ENCODE data around the gene RARS1.

RARS1 gene

GRCh38 chr5:168486136-168486879, at the start of gene RARS1:
TSS of gene RARS1 (plus strand) at chr5:168486471. CDS start at chr5:168486499, 28 bp downstream.
- in situ Hi-C loops (cut with HindIII; ENCODE audit: low pct_ligation_motif_present, low pct_unique_long_range_greater_than_20kb, low sequenced_read_pairs): no loop called here
- DNase-seq: peak; percentile 92

GRCh38 chr5:168438349-168438748, 47.9 kb upstream of the RARS1 start:
- no peak for DNase-seq
- in situ Hi-C loops (cut with HindIII; ENCODE audit: low pct_ligation_motif_present, low pct_unique_long_range_greater_than_20kb, low sequenced_read_pairs): no loop called here

DNA sequence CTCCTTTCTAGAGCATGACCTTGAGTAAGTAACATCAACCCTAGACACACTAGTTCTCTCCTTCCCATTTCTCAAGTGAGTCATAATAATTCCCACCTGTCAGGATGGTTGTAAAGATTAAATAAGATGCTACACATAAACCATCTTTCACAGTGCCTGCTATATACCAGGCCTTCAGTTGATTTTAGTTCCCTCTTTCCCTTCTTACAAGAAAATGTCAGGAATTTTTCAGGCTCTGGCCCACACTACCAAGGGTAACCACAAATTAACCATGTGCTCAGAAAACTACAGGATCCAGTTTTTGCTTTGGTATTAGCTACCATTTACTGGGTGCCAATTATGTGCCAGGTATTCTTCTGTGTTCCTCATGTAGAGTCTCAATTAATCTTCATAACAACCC, 42.7 kb upstream of the RARS1 start:
- DNase-seq: no peak
- in situ Hi-C loops (cut with HindIII; ENCODE audit: low pct_ligation_motif_present, low pct_unique_long_range_greater_than_20kb, low sequenced_read_pairs): no loop called here

GRCh38 chr5:168443950-168444700, 42.1 kb upstream of the RARS1 start:
- DNase-seq: no peak
- in situ Hi-C loops (cut with HindIII; ENCODE audit: low pct_ligation_motif_present, low pct_unique_long_range_greater_than_20kb, low sequenced_read_pairs): no loop called here

DNA sequence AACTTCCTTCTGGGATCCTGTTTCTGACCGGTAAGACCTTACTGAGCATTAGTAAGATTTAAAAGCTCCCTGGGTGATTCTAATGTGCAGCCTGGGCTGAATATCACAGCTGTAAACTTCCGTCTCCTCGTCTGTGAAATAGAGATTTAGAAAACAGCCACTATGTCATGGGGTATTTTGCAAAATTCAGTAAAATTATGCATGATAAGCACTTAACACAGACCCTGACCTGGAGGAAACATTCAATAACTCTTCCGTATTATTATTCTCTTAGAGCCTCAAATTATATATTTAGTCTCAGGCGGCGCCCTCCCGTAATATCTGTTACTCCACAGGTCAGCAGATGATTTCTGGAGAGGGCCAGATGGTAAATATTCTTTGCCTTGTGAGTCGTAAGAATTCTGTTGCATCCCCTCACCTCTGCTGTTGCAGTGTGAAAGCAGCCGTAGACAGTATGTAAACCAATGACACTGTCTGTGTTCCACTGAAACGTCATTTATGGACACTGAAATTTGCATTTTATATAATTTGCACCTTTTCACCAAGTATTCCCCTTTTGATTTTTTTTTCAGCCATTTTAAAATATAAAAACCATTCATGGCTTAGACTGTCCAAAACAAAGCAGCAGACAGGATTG, 39.2 kb upstream of the RARS1 start:
- in situ Hi-C loops (cut with HindIII; ENCODE audit: low pct_ligation_motif_present, low pct_unique_long_range_greater_than_20kb, low sequenced_read_pairs): no loop called here
- no peak for DNase-seq

DNA sequence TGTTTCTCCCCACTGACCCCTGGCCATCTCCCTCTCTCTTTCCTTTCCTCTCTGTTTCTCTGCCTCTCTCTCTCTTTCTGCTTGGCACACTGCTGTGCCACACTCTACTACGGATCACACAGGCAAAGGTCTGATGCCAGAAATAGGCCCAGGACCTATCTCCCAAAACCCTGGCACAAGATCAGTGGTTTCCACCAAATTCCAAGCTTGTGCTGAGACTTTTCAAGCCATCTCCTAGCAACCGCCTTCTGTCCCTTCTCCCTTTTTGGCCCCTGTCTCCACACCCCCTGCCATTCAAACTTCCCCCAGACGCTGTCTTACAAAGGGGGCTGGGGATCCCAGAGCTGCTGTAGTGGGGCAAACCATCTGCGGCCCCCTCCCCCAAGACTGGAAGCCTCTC, 38.5 kb upstream of the RARS1 start:
- no peak for DNase-seq
- in situ Hi-C loops (cut with HindIII; ENCODE audit: low pct_ligation_motif_present, low pct_unique_long_range_greater_than_20kb, low sequenced_read_pairs): no loop called here

GRCh38 chr5:168449166-168449565, 37.1 kb upstream of the RARS1 start:
- in situ Hi-C loops (cut with HindIII; ENCODE audit: low pct_ligation_motif_present, low pct_unique_long_range_greater_than_20kb, low sequenced_read_pairs): no loop called here
- no peak for DNase-seq

DNA sequence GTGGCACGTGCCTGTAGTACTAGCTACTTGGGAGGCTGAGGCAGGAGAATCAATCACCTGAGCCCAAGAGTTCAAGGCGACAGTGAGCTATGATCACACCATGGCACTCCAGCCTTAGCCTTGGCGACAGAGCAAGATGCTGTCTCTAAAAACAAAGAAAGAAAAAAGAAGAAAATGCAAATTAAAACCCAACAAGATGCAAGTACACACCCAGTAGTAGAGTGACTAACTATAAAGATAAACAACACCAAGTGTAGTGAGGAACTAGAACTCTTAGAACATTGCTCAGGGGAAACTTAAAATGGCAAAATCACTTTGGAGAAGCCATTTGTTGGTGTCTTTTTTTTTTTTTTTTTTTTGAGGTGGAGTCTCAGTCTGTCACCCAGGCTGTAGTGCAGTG, 34.7 kb upstream of the RARS1 start:
- DNase-seq: no peak
- in situ Hi-C loops (cut with HindIII; ENCODE audit: low pct_ligation_motif_present, low pct_unique_long_range_greater_than_20kb, low sequenced_read_pairs): no loop called here

DNA sequence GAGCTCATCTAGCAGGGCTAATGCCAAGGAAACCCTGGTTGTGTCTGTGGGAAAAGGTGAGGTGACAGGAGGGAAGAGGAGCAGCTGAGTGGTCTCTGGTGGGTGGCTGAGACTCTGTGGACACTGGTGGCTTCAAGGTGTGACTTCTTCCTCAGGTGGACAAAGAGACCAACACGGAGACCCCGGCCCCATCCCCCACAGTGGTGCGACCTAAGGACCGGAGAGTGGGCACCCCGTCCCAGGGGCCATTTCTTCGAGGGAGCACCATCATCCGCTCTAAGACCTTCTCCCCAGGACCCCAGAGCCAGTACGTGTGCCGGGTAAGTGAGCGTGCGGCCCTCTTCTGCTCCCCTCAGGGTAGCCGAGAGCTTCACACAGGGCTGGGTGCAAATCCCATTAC, 31.1 kb upstream of the RARS1 start:
- in situ Hi-C loops (cut with HindIII; ENCODE audit: low pct_ligation_motif_present, low pct_unique_long_range_greater_than_20kb, low sequenced_read_pairs): no loop called here
- DNase-seq: no peak

DNA sequence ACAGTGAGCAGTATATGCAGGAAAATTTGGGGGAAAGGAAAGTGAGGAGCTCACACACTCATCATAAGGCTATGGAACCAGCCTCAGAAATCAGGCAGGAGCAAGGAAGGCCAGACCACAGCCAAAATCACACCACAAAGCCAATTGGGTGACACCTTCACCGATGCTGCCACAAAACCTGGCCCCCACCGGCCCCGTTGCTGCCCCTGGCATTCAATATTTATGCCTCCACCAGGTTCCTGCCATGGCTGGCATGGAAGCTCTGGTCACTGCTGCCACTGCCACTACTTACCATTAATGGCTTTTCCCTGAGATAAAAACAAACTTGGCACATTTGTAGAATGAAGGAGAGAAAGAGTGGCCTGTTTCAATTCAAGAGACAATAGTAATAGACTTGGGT, 28.7 kb upstream of the RARS1 start:
- no peak for DNase-seq
- in situ Hi-C loops (cut with HindIII; ENCODE audit: low pct_ligation_motif_present, low pct_unique_long_range_greater_than_20kb, low sequenced_read_pairs): no loop called here

DNA sequence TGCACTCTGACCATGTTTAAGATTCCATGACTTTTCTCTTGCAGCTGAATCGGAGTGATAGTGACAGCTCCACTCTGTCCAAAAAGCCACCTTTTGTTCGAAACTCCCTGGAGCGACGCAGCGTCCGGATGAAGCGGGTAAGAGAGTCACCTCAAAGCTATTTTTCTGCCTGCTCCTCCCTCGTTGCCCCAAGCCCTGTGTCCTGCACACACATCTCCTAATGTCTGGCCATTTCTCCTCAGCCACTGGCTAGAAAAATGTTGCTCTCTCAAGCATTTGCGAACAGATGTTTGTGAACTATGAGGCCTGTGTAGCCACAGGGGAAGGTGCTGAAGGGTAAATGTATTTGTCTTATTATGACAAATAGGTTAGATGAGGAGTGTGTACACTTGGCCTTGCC, 25.7 kb upstream of the RARS1 start:
- in situ Hi-C loops (cut with HindIII; ENCODE audit: low pct_ligation_motif_present, low pct_unique_long_range_greater_than_20kb, low sequenced_read_pairs): no loop called here
- no peak for DNase-seq

DNA sequence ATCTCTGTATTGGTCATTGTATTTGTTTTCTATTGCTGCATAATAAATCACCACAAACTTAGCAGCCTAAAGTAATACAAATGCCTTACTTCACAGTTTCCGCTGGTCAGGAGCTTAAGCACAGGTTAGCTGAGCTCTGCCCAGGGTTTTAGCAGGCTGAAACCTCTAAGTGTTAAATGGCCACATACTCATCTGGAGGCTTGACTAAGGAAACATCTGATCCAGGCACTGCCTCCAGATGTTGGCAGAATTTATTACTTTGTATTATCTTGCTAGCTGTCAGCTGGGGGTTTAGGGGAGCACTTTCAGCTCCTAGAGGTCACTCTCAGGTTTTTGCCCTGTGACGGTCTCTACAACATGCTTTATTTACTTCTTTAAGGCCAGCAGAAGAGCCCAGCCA, 23.2 kb upstream of the RARS1 start:
- no peak for DNase-seq
- in situ Hi-C loops (cut with HindIII; ENCODE audit: low pct_ligation_motif_present, low pct_unique_long_range_greater_than_20kb, low sequenced_read_pairs): no loop called here

- in situ Hi-C loops (cut with HindIII; ENCODE audit: low pct_ligation_motif_present, low pct_unique_long_range_greater_than_20kb, low sequenced_read_pairs): no loop called here
- DNase-seq: no peak
Observed at GRCh38 chr5:168464214-168464613, 22.1 kb upstream of the RARS1 start.

DNA sequence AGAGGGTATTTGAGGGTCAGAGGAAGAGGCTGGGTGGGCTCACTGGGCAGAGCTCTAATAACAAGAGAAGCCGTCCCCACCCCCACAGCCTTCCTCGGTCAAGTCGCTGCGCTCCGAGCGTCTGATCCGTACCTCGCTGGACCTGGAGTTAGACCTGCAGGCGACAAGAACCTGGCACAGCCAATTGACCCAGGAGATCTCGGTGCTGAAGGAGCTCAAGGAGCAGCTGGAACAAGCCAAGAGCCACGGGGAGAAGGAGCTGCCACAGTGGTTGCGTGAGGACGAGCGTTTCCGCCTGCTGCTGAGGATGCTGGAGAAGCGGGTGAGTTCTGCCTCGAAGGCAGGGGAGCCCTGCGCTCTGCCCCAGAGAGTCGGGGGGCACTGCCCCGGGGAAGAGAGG, 21.6 kb upstream of the RARS1 start:
- DNase-seq: no peak
- in situ Hi-C loops (cut with HindIII; ENCODE audit: low pct_ligation_motif_present, low pct_unique_long_range_greater_than_20kb, low sequenced_read_pairs): no loop called here

GRCh38 chr5:168467755-168468330, 18.4 kb upstream of the RARS1 start:
- DNase-seq: no peak
- in situ Hi-C loops (cut with HindIII; ENCODE audit: low pct_ligation_motif_present, low pct_unique_long_range_greater_than_20kb, low sequenced_read_pairs): no loop called here

DNA sequence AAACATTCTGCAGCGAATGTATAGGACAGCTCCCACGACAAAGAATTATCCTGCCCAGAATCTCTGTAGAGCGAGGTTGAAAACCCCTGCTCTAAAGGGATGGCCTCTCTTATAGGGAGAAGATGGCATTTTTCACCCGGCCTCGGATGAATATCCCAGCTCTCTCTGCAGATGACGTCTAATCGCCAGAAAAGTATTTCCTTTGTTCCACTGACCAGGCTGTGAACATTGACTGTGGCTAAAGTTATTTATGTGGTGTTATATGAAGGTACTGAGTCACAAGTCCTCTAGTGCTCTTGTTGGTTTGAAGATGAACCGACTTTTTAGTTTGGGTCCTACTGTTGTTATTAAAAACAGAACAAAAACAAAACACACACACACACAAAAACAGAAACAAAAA, 17.4 kb upstream of the RARS1 start:
- DNase-seq: peak; percentile 51
- in situ Hi-C loops (cut with HindIII; ENCODE audit: low pct_ligation_motif_present, low pct_unique_long_range_greater_than_20kb, low sequenced_read_pairs): no loop called here

DNA sequence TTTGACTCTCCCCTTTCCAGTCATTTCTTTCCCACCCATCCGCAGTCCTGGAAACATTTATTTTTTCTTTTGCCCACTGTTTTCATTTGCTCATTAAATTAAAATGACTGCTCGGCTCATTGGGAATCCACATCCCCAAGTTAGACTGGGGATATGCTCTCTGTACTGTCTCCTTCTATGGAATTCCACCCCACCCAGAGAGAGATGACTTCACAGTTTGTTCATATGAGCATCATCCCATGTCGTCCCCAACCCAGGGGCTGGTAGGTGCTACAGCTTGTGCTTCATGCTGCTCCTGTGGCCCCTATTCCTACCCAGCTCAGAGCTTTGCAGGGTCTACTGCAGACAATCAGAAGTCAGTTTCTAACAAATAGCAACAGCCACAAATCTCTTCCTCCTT, 16.5 kb upstream of the RARS1 start:
- DNase-seq: no peak
- in situ Hi-C loops (cut with HindIII; ENCODE audit: low pct_ligation_motif_present, low pct_unique_long_range_greater_than_20kb, low sequenced_read_pairs): no loop called here

DNA sequence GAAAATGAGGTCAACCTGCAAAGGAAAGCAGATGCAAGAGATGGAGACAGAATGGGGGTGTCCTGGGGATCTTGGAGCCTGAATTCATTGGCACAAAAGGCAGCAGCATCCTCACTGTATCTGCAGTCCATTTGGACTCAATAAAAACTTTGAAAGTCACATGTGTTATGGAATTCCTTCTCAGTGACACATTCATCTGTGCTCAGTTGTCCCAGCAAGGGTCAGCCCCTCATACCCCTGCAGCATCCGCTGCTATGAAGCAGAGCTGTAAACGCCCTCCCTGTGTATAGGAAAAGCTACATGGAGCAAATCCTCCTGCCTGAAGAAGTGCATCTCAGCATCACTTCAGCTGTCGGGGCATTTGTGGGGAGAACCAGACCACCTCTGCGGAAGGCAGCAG, 14.5 kb upstream of the RARS1 start:
- in situ Hi-C loops (cut with HindIII; ENCODE audit: low pct_ligation_motif_present, low pct_unique_long_range_greater_than_20kb, low sequenced_read_pairs): no loop called here
- DNase-seq: peak; percentile 36

DNA sequence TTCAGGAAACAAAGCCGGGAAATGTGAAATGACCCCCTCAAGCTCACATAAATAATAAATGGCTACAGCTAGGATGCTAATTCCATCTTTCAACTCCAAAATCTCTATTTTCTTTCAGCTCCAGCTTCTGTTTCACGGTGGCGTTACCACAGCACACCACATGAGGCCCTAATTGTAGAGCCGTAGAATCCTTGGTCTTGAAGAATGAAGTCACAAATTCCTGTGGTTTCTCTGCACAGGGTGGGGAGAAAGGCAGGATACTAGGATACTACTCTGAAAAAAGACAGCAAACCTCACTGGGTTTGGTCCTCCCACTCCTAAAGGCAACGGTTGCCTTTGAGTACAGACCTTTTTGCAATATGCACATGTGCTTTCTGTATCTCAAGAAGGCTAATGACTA, 13.9 kb upstream of the RARS1 start:
- DNase-seq: peak; percentile 88
- in situ Hi-C loops (cut with HindIII; ENCODE audit: low pct_ligation_motif_present, low pct_unique_long_range_greater_than_20kb, low sequenced_read_pairs): no loop called here

Measured in ACHN (cell line).